GM18873 (cell line): ENCODE measurements around the gene TULP4.
A peak's percentile ranks its signal among the peaks of the same experiment; 100 is the strongest.

Experiments used
- ATAC-seq: cut with Tn5 transposase; IDR thresholded peaks from one replicate; pipeline ENCODE4 v1.9.1; 2021; ENCODE audit warnings: mild to moderate bottlenecking, moderate library complexity, moderate number of reproducible peaks; ENCODE audit not compliant: unreplicated experiment, low FRiP score

The TULP4 gene

GRCh38 chr6:158411998-158412397, 99.7 kb downstream of the TULP4 start:
- ATAC-seq = no peak

- ATAC-seq = no peak
Measured at GRCh38 chr6:158413028-158413427, 100.8 kb downstream of the TULP4 start.

DNA sequence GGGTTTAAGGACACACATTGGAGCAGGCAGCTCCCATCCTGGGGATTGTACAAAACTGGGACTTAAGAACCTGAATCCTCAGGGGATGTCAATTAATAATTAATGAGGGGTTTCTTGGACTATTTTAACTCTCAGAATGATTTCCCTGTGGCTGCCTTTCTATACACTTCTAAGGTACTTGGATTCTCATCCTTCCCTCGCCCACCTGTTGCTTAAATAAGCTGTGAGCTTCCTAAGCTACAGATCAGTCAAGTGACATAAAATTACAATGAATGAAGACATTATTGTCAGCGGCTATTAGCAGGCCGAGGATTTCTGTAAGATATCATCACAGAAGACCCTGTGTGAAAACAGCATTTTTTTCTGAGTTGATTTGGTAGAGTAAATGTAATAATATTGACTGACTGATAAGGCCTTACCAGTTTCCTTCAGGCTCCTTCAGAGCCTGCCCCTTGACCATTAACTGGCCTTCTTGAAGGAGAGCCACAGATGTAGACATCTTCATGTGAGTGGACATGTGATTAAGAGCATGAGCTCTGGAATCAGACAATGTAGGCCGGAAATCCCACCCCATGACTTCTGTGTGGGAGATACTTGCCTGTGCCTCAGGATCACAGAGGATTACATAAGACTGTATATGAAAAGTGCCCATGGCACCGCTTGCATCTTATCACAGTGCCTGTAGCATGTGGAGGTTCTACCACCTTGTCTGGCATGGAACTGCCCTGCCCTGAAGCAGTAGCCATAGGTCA, 101.7 kb downstream of the TULP4 start:
- ATAC-seq = no peak

GRCh38 chr6:158414851-158415262, 102.6 kb downstream of the TULP4 start:
- ATAC-seq = no peak

DNA sequence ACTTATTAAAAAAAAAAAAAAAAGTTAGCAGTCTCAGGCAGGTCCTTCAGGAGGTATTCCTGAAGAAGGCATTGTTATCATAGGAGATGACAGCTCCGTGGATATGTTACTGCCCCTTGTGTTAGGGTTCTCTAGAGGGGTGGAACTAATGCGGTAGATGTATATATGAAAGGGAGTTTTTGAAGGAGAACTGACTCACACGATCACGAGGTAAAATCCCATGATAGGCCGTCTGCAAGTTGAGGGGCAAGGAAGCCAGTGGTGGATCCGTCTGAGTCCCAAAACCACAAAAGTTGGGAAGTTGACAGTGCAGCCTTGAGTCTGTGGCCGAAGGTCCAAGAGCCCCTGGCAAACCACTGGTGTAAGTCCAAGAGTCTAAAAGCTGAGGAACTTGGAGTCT, 103.4 kb downstream of the TULP4 start:
- ATAC-seq = no peak

DNA sequence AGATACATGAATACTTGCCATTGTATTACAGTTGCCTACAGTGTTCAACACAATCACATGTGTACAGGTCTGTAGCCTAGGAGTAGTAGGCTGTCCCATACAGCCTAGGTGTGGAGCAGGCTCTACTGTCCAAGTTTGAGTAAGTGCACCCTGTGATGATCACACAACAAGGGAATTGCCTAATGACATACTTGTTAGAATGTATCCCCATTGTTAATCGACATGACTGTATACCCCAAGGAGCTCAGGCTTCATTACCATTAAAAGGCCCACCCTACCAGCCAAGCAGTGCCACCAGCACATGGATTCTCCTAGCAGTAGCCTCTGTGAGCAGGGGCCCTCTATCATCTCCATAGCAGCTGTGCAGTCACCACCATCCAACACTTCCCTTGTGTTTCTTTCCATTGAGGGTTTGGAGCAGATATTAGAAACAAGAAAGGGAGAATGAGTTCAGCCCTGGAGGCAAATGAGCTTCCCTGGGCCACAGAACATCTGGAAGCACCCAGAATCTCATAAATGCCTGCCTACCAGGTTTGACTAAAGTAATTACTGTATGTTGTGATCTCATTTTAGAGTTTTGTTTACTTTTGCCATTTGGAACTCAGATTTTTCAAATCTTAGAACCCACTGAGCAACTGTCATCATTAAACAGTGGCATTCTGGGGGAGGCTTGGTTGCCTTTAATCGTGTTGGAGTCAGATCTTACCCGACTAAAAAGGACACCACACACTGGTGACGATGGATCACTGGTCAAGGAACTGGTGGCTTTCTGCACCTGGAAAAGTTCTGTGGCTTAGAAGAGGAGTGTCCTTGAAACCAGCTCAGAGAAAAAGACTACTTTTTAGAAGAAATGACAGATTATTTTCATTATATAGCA, 104.9 kb downstream of the TULP4 start:
- no peak for ATAC-seq

GRCh38 chr6:158417760-158418098, 105.5 kb downstream of the TULP4 start:
- no peak for ATAC-seq

DNA sequence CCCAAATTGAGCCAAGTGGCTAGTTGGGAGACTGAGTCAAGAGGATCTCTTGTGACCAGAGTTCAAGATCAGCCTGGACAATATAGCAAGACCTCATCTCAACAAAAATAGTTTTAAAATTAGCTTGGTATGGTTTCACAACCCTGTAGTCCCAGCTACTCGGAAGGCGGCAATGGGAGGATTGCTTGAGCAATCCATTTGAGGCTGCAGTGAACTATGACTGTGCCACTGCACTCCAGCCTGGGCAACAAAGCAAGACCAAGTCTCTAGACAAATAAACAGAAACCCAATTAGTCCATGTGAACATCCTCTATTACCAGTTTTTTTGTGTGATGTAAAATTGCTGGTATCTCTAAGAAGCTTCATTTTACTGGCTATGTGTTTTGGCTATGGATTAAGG, 106.2 kb downstream of the TULP4 start:
- no peak for ATAC-seq

DNA sequence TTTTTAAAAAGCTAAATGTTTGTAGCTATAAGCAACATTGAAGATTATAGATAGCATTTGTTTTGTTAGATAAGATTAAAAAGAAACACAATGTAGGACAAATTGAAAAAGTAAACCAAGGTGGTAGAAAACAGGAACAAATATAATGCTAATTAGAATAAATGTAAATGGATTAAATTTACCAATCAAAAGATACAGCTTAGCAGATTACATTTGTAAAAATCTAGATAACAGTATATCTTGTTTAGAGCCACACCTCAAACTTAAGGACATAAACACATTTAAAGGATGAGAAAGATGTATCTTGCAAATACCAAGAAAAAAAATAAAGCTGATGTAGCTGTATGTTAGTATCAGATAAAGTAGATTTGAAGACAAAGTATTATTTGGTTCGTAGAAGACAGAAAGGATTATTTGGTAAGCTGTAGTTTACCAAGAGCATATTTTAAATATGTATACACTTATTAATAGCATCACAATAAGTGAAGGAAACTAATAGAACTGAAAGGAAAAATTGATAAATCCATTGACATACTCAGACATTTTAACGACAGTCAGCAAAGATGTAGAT, 107.2 kb downstream of the TULP4 start:
- ATAC-seq = no peak

DNA sequence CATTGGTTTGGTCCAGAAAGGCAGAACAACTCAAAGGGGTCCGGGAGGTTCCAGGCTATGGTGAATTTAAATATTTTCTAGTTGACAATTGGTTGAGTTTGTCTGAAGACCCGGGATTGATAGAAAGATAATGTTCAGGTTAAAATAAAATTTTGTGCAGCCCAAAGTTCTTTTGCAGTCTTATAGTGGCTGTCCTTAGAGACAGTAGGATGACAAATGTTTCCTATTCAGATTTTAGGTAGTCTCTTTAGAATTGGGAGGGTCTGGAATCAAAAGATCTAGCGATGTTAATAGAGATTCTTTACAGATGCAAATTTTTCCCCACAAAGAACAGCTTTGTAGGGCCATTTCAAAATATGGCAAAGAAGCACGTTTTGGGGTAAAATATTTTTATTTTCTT, 109.1 kb downstream of the TULP4 start:
- no peak for ATAC-seq

GRCh38 chr6:158422629-158423238, 110.5 kb downstream of the TULP4 start:
- no peak for ATAC-seq

- no peak for ATAC-seq
Measured at GRCh38 chr6:158431036-158431435, 118.8 kb downstream of the TULP4 start.

DNA sequence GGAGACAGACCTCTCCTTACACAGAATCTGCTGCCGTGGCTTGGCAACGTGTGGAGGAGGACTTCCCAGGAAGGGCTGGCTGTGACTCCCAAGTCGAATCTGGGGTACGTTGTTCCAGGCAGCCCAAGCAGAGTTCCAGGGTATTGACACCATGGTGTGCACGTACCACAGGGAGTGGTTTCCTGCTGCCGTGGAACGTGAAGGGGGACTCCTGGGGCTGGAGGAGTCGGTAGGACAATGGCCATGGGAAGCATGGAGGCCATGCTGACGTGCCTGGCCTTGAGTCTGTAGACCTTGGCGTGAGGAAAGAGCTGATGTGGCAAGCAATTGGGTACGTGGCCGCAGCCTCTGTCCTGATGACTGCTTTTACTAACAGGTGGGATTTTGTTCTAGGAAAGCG, 119.3 kb downstream of the TULP4 start:
- ATAC-seq = no peak

- no peak for ATAC-seq
Measured at GRCh38 chr6:158437571-158437970, 125.3 kb downstream of the TULP4 start.

DNA sequence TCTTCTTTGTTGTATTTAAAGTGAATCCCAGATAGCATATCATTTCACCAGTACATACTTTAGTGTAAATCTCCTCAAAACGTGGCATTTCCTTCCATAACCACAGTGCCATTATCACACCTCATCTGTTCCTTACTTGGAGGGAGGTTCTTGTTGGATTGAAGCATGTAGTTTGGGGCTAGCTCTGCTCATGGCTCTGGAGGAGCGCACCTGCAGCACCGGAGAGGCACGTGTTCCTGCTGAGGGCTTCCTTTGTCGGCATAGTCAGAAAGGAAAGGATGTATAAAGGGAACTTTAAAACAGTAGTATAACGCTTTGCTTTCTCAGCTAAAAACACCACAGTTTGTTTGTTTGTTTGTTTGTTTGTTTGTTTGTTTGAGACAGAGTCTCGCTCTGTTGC, 126.0 kb downstream of the TULP4 start:
- ATAC-seq = no peak

GRCh38 chr6:158439255-158439654, 127.0 kb downstream of the TULP4 start:
- peak; percentile 64 for ATAC-seq

DNA sequence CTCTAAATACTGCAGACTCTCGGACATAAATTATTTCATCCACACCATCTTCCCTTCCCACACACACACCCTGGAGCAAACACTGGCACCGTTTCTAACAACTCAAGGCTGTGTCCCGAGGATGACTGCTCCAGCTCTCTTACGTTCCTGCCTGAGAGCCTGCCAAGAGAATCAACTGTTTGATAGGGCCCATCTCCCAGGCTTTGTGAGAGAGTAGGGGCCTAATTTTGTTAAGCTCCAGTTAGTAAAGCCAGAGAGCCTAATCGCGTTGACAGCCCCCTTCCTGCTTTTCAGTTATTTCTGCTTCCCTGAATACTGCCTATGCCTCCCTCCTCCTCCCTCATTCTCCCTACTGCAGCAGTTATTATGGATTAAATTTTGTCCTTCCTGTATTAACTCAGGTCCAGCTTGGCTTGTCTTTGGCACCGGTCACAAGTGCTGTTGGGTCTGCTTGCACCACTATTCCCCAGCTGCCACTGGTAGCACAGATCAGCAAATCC, 129.5 kb downstream of the TULP4 start:
- no peak for ATAC-seq

GRCh38 chr6:158442306-158442705, 130.0 kb downstream of the TULP4 start:
- no peak for ATAC-seq

DNA sequence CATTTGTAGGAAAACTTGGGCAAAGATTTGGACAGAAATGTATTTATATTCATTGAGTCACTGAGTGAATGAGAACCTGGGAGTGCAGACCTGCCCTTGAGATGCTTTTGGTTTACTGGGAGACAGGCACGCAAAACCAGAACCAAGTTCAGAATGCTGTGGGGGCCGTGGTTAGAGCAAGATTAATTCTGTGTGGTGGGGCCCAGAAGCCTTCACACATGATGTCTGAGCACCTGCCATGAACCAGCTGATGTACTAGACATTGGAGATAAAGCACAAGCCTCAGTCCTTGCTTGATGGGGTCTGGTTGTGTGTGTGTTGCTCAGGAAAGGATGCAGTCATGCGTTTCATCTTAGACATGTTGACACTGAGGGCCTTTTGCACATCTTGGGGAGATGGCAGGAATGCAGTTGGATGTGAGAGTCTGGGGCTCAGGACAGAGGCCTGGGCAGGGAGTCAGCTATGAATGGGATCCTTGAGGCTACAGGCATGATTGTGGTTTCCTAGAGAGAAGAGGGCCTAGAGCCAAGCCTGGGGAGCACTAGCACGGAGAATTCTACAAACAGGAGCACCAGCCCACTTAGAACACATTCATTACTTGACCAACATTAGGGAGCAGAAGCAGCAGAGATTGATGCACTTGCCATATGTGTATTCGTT, 133.3 kb downstream of the TULP4 start:
- ATAC-seq = no peak

DNA sequence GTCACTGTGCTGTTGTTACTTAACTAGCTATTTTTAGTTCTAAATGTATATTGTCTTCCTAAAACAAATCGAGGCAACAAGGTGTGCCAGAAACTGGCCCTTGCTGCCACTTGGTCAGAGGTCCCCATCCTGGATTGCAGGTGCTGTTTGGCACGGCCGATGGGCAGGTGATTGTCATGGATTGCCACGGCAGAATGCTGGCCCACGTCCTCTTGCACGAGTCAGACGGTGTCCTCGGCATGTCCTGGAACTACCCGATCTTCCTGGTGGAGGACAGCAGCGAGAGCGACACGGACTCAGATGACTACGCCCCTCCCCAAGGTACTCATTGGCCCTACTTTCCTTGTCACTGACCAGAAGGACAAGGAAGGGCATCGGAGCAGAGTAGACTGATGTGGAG, 136.6 kb downstream of the TULP4 start:
- ATAC-seq = no peak
